Uterus (tissue), 4 donors: ENCODE results near the gene CITED4. TPM values are rescaled to one million over a fixed set of nuclear protein-coding genes. Genes with fewer than 3 reads are reported as not detected.

Experiments
- DNase-seq, 2 donors: peaks; one replicate each; pipeline ENCODE4 v3.0.0-alpha.2; 2019 to 2020
- H3K27ac ChIP-seq, 2 donors: fragments of 200-600 bp; sonication (generic); 1 replicate in 1 of 2; 2 replicates in 1 of 2; pipeline ENCODE4 v1.5.1; 2016 to 2018
- H3K27me3 ChIP-seq, 2 donors: fragments of 200-600 bp; sonication (generic); one replicate each; pipeline ENCODE4 v1.5.1; 2018 to 2019; ENCODE audit warnings: control low read depth in 1 of 2
- H3K36me3 ChIP-seq, 2 donors: fragments of 200-600 bp; sonication (generic); one replicate each; pipeline ENCODE4 v1.5.1; 2019; ENCODE audit warnings: control low read depth in 1 of 2
- H3K4me1 ChIP-seq, 2 donors: fragments of 200-600 bp; sonication (generic); one replicate each; pipeline ENCODE4 v1.5.1; 2018 to 2019; ENCODE audit warnings: control low read depth in 1 of 2
- H3K4me3 ChIP-seq, 2 donors: fragments of 200-600 bp; sonication (generic); 1 replicate in 1 of 2; 2 replicates in 1 of 2; pipeline ENCODE4 v1.5.1; 2018 to 2019; ENCODE audit warnings: mild to moderate bottlenecking in 1 of 2
- H3K9me3 ChIP-seq, 2 donors: fragments of 200-600 bp; sonication (generic); one replicate each; pipeline ENCODE4 v1.5.1; 2019; ENCODE audit warnings: control low read depth in 1 of 2
- POLR2A ChIP-seq, 2 donors: fragments of 450-650 bp; IDR thresholded peaks; one replicate each; pipeline ENCODE4 v1.6.1; 2016; ENCODE audit warnings: antibody characterized with exemption in 2 of 2, mild to moderate bottlenecking in 1 of 2, moderate library complexity in 1 of 2
- intact Hi-C: fragments of 100-400 bp; cut with DNase I; formaldehyde crosslinking; loops from one replicate; pipeline ENCODE4 v1.15.1; 2023; ENCODE audit warnings: low total_unique reads
- total RNA-seq, 4 donors: library from RNA; depleted of rRNA in 3 of 4; stranded (reverse); fragments of >200 nt in 3 of 4; gene quantifications; one replicate each; pipeline versions ENCODE4 v1.1.0 to v1.2.4, GENCODE V29; 2014 to 2023
- TF ChIP-seq, protein P1 (sequence below), 4 experiments: fragments of 200-600 bp in 2 of 4; fragments of 450-650 bp in 2 of 4; sonication (generic) in 2 of 4; IDR thresholded peaks; one replicate each; pipeline ENCODE4 v1.5.1; 2016 to 2019; ENCODE audit warnings: antibody characterized with exemption in 4 of 4, mild to moderate bottlenecking in 2 of 4, moderate library complexity in 1 of 4
- donor health status: DM: yes; HTN: yes; CAD: no.

The CITED4 gene
- total RNA-seq, 4 donors from 2014 or later: 4.1 to 99.9 (median 19.9) TPM

- H3K9me3 ChIP-seq: peaks cover 0 to 10% of the 10 kb centered on the region in 2 donors
- intact Hi-C loops: no loop called here
- no peak for DNase-seq
- H3K27me3 ChIP-seq: no peaks in the 10 kb centered on the region
- H3K4me3 ChIP-seq: no peak overlapping the region
- no peak overlapping the region for H3K27ac ChIP-seq
- H3K36me3 ChIP-seq: no peaks in the 10 kb centered on the region
- no peaks in the 10 kb centered on the region for H3K4me1 ChIP-seq
- TF ChIP-seq, protein P1, sequence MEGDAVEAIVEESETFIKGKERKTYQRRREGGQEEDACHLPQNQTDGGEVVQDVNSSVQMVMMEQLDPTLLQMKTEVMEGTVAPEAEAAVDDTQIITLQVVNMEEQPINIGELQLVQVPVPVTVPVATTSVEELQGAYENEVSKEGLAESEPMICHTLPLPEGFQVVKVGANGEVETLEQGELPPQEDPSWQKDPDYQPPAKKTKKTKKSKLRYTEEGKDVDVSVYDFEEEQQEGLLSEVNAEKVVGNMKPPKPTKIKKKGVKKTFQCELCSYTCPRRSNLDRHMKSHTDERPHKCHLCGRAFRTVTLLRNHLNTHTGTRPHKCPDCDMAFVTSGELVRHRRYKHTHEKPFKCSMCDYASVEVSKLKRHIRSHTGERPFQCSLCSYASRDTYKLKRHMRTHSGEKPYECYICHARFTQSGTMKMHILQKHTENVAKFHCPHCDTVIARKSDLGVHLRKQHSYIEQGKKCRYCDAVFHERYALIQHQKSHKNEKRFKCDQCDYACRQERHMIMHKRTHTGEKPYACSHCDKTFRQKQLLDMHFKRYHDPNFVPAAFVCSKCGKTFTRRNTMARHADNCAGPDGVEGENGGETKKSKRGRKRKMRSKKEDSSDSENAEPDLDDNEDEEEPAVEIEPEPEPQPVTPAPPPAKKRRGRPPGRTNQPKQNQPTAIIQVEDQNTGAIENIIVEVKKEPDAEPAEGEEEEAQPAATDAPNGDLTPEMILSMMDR (IDR thresholded peaks at IDR 0.05): no peak
- no peak for TF ChIP-seq POLR2A (IDR thresholded peaks at IDR 0.05)
These were observed 32.3 kb upstream of the CITED4 start for GRCh38 chr1:40894455-40894854.

GRCh38 chr1:40893946-40894345 lies 31.8 kb upstream of the CITED4 start:
- Histone ChIP-seq H3K27me3 (no peaks in the 10 kb centered on the region), H3K4me3 (no peak overlapping the region), H3K27ac (no peak overlapping the region), H3K4me1 (no peaks in the 10 kb centered on the region), H3K9me3 (peaks cover 0 to 10% of the 10 kb centered on the region in 2 donors), H3K36me3 (no peaks in the 10 kb centered on the region)
- intact Hi-C loops: no loop called here
- TF ChIP-seq, protein P1 (IDR thresholded peaks at IDR 0.05): no peak
- no peak for TF ChIP-seq POLR2A (IDR thresholded peaks at IDR 0.05)
- DNase-seq: no peak

- intact Hi-C loops: no loop called here
- Histone ChIP-seq H3K27me3 (no peaks in the 10 kb centered on the region), H3K4me1 (no peaks in the 10 kb centered on the region), H3K9me3 (peaks cover 0 to 10% of the 10 kb centered on the region in 2 donors), H3K36me3 (no peaks in the 10 kb centered on the region), H3K27ac (no peak overlapping the region), H3K4me3 (no peak overlapping the region)
- TF ChIP-seq POLR2A (IDR thresholded peaks at IDR 0.05): no peak
- TF ChIP-seq, protein P1 (IDR thresholded peaks at IDR 0.05): no peak
- no peak for DNase-seq
These were observed 30.2 kb upstream of the CITED4 start for GRCh38 chr1:40892354-40892753.

- Histone ChIP-seq H3K4me1 (no peaks in the 10 kb centered on the region), H3K27ac (no peak overlapping the region), H3K27me3 (no peaks in the 10 kb centered on the region), H3K4me3 (no peak overlapping the region), H3K9me3 (peaks cover 0 to 10% of the 10 kb centered on the region in 2 donors), H3K36me3 (no peaks in the 10 kb centered on the region)
- no peak for DNase-seq
- intact Hi-C loops: no loop called here
- no peak for TF ChIP-seq POLR2A (IDR thresholded peaks at IDR 0.05)
- TF ChIP-seq, protein P1 (IDR thresholded peaks at IDR 0.05): no peak
These were observed 28.6 kb upstream of the CITED4 start for GRCh38 chr1:40890771-40891170.

- DNase-seq: no peak
- intact Hi-C loops: no loop called here
- Histone ChIP-seq H3K4me1 (no peaks in the 10 kb centered on the region), H3K9me3 (no peaks in the 10 kb centered on the region), H3K27me3 (no peaks in the 10 kb centered on the region), H3K36me3 (no peaks in the 10 kb centered on the region), H3K4me3 (no peak overlapping the region), H3K27ac (no peak overlapping the region)
- TF ChIP-seq, protein P1 (IDR thresholded peaks at IDR 0.05): no peak
- no peak for TF ChIP-seq POLR2A (IDR thresholded peaks at IDR 0.05)
These were observed 25.5 kb upstream of the CITED4 start for GRCh38 chr1:40887652-40888051.
